ENCODE measurements around the gene IFT122. TPM values are rescaled to one million over a fixed set of nuclear protein-coding genes. Genes with fewer than 3 reads are reported as not detected.

Gene IFT122
- total and polyA plus RNA-seq, 2 experiments from 2014 or later = 10.2 to 38.8 TPM

DNA sequence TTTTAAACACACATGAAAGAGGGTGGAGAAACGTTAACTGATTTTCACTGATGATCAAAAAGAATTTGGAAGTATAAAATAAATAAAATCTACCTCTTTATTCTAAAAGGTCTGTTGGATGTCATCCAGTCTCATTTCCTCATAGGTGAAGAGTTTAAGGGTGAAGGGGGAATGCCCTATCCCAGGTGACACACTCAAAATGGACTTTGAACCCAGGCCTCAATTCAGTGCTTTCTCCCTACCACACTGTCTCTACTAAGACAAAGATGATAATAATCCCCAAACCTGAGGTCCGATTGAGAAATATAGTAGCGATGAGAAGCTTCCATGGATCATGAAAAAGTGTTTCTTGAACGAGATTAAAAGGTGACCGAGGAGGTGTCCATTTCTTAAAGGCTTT is 6.5 kb upstream of the IFT122 start:
- Mint-ChIP-seq H3K9me3 (no peaks in the 10 kb centered on the region), H3K27me3 (ENCODE audit: insufficient read depth, low read depth, poor library complexity) (peaks cover 2% of the 10 kb centered on the region), H3K27ac (no peak overlapping the region), H3K36me3 (ENCODE audit: low read depth) (peaks cover 67% of the 10 kb centered on the region), H3K4me3 (no peak overlapping the region), H3K4me1 (peaks cover 23% of the 10 kb centered on the region)
- TF ChIP-seq ZNF331 (CRISPR knock-in tag; IDR thresholded peaks at IDR 0.05; ENCODE audit: low read depth) (no peak), JUNB (IDR thresholded peaks at IDR 0.05; ENCODE audit: unreplicated experiment) (no peak), ETS1 (IDR thresholded peaks at IDR 0.05) (no peak), CTCF (conservative IDR thresholded peaks at IDR 0.05; ENCODE audit: low read depth in 2 of 2) (no peak), ZNF114 (CRISPR knock-in tag; IDR thresholded peaks at IDR 0.05) (no peak), CREB1 (CRISPR knock-in tag; IDR thresholded peaks at IDR 0.05; ENCODE audit: low read depth) (no peak), STAT1 (IDR thresholded peaks at IDR 0.05; ENCODE audit: unreplicated experiment) (no peak), NANOG (IDR thresholded peaks at IDR 0.05; ENCODE audit: borderline replicate concordance) (no peak), POLR2AphosphoS5 (IDR thresholded peaks at IDR 0.05; ENCODE audit: low read depth) (no peak), EZH2 (IDR thresholded peaks at IDR 0.05; ENCODE audit: low read depth, unreplicated experiment) (no peak), EZH2phosphoT487 (IDR thresholded peaks at IDR 0.05; ENCODE audit: unreplicated experiment) (no peak)
- TF ChIP-seq, protein P1, sequence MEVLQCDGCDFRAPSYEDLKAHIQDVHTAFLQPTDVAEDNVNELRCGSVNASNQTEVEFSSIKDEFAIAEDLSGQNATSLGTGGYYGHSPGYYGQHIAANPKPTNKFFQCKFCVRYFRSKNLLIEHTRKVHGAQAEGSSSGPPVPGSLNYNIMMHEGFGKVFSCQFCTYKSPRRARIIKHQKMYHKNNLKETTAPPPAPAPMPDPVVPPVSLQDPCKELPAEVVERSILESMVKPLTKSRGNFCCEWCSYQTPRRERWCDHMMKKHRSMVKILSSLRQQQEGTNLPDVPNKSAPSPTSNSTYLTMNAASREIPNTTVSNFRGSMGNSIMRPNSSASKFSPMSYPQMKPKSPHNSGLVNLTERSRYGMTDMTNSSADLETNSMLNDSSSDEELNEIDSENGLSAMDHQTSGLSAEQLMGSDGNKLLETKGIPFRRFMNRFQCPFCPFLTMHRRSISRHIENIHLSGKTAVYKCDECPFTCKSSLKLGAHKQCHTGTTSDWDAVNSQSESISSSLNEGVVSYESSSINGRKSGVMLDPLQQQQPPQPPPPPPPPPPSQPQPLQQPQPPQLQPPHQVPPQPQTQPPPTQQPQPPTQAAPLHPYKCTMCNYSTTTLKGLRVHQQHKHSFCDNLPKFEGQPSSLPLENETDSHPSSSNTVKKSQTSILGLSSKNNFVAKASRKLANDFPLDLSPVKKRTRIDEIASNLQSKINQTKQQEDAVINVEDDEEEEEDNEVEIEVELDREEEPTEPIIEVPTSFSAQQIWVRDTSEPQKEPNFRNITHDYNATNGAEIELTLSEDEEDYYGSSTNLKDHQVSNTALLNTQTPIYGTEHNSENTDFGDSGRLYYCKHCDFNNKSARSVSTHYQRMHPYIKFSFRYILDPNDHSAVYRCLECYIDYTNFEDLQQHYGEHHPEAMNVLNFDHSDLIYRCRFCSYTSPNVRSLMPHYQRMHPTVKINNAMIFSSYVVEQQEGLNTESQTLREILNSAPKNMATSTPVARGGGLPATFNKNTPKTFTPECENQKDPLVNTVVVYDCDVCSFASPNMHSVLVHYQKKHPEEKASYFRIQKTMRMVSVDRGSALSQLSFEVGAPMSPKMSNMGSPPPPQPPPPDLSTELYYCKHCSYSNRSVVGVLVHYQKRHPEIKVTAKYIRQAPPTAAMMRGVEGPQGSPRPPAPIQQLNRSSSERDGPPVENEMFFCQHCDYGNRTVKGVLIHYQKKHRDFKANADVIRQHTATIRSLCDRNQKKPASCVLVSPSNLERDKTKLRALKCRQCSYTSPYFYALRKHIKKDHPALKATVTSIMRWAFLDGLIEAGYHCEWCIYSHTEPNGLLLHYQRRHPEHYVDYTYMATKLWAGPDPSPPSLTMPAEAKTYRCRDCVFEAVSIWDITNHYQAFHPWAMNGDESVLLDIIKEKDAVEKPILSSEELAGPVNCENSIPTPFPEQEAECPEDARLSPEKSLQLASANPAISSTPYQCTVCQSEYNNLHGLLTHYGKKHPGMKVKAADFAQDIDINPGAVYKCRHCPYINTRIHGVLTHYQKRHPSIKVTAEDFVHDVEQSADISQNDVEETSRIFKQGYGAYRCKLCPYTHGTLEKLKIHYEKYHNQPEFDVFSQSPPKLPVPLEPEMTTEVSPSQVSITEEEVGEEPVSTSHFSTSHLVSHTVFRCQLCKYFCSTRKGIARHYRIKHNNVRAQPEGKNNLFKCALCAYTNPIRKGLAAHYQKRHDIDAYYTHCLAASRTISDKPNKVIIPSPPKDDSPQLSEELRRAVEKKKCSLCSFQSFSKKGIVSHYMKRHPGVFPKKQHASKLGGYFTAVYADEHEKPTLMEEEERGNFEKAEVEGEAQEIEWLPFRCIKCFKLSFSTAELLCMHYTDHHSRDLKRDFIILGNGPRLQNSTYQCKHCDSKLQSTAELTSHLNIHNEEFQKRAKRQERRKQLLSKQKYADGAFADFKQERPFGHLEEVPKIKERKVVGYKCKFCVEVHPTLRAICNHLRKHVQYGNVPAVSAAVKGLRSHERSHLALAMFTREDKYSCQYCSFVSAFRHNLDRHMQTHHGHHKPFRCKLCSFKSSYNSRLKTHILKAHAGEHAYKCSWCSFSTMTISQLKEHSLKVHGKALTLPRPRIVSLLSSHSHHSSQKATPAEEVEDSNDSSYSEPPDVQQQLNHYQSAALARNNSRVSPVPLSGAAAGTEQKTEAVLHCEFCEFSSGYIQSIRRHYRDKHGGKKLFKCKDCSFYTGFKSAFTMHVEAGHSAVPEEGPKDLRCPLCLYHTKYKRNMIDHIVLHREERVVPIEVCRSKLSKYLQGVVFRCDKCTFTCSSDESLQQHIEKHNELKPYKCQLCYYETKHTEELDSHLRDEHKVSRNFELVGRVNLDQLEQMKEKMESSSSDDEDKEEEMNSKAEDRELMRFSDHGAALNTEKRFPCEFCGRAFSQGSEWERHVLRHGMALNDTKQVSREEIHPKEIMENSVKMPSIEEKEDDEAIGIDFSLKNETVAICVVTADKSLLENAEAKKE (CRISPR knock-in tag; IDR thresholded peaks at IDR 0.05) = no peak
- TF ChIP-seq, protein P2, sequence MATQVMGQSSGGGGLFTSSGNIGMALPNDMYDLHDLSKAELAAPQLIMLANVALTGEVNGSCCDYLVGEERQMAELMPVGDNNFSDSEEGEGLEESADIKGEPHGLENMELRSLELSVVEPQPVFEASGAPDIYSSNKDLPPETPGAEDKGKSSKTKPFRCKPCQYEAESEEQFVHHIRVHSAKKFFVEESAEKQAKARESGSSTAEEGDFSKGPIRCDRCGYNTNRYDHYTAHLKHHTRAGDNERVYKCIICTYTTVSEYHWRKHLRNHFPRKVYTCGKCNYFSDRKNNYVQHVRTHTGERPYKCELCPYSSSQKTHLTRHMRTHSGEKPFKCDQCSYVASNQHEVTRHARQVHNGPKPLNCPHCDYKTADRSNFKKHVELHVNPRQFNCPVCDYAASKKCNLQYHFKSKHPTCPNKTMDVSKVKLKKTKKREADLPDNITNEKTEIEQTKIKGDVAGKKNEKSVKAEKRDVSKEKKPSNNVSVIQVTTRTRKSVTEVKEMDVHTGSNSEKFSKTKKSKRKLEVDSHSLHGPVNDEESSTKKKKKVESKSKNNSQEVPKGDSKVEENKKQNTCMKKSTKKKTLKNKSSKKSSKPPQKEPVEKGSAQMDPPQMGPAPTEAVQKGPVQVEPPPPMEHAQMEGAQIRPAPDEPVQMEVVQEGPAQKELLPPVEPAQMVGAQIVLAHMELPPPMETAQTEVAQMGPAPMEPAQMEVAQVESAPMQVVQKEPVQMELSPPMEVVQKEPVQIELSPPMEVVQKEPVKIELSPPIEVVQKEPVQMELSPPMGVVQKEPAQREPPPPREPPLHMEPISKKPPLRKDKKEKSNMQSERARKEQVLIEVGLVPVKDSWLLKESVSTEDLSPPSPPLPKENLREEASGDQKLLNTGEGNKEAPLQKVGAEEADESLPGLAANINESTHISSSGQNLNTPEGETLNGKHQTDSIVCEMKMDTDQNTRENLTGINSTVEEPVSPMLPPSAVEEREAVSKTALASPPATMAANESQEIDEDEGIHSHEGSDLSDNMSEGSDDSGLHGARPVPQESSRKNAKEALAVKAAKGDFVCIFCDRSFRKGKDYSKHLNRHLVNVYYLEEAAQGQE (IDR thresholded peaks at IDR 0.05; ENCODE audit: unreplicated experiment) = no peak
- no peak overlapping the region for H3K27ac ChIP-seq (ENCODE audit: low read depth)
- H3K4me1 ChIP-seq (ENCODE audit: insufficient read depth) = peaks cover 20% of the 10 kb centered on the region
- no peak overlapping the region for H3K4me2 ChIP-seq
- no peak overlapping the region for H3K4me3 ChIP-seq
- DNase-seq (ENCODE audit: low spot score) (no peak), ATAC-seq (no peak)
- H3K27me3 ChIP-seq (ENCODE audit: insufficient read depth) = no peaks in the 10 kb centered on the region
- H2AFZ ChIP-seq = no peak overlapping the region
- peaks cover 7% of the 10 kb centered on the region; the same call in 1 of the 2 replicates for H4K20me1 ChIP-seq (replicated peaks; ENCODE audit: insufficient read depth)
- peaks cover 29% of the 10 kb centered on the region for H3K79me2 ChIP-seq (replicated peaks; ENCODE audit: insufficient read depth)
- no peaks in the 10 kb centered on the region for H3K9me2 ChIP-seq (ENCODE audit: insufficient read depth)
- peaks cover 54% of the 10 kb centered on the region for H3K36me3 ChIP-seq (ENCODE audit: insufficient read depth)
- H3F3A ChIP-seq (replicated peaks; ENCODE audit: low read depth) = peaks cover 8% of the 10 kb centered on the region; the same call in 1 of the 2 replicates
